GM12801 (cell line): ENCODE measurements around the gene KLF13.

ENCODE experiments used
- TF ChIP-seq, protein P1 (sequence below): IDR thresholded peaks from one replicate; pipeline ENCODE4 v1.5.1; 2011; ENCODE audit warnings: control low read depth; ENCODE audit not compliant: insufficient read length; ENCODE audit errors: extremely low read depth

Gene KLF13

DNA sequence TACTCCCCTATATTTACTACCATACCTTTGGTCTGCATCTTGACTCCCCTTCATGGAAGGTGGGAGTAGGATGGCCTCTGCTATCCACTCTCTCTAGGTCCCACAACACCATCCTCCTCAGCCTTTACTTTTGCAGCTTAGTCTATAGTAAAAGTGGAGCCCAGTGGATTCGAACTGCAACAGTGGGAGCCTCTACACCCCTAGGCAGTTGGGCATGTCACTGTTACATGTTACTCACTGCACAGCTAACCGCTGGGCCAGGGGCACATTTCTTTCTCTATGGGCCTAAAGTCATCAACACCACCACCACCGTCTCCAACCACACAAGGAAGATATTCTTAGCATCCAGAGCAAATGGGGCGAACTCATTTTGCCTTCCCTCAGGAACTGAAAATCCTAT, 62.9 kb downstream of the KLF13 start:
- TF ChIP-seq, protein P1, sequence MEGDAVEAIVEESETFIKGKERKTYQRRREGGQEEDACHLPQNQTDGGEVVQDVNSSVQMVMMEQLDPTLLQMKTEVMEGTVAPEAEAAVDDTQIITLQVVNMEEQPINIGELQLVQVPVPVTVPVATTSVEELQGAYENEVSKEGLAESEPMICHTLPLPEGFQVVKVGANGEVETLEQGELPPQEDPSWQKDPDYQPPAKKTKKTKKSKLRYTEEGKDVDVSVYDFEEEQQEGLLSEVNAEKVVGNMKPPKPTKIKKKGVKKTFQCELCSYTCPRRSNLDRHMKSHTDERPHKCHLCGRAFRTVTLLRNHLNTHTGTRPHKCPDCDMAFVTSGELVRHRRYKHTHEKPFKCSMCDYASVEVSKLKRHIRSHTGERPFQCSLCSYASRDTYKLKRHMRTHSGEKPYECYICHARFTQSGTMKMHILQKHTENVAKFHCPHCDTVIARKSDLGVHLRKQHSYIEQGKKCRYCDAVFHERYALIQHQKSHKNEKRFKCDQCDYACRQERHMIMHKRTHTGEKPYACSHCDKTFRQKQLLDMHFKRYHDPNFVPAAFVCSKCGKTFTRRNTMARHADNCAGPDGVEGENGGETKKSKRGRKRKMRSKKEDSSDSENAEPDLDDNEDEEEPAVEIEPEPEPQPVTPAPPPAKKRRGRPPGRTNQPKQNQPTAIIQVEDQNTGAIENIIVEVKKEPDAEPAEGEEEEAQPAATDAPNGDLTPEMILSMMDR, result no peak

- TF ChIP-seq, protein P1, result no peak
Measured at GRCh38 chr15:31390029-31390428, 63.4 kb downstream of the KLF13 start.

- TF ChIP-seq, protein P1, result no peak
Measured at GRCh38 chr15:31390777-31391486, 64.3 kb downstream of the KLF13 start.

DNA sequence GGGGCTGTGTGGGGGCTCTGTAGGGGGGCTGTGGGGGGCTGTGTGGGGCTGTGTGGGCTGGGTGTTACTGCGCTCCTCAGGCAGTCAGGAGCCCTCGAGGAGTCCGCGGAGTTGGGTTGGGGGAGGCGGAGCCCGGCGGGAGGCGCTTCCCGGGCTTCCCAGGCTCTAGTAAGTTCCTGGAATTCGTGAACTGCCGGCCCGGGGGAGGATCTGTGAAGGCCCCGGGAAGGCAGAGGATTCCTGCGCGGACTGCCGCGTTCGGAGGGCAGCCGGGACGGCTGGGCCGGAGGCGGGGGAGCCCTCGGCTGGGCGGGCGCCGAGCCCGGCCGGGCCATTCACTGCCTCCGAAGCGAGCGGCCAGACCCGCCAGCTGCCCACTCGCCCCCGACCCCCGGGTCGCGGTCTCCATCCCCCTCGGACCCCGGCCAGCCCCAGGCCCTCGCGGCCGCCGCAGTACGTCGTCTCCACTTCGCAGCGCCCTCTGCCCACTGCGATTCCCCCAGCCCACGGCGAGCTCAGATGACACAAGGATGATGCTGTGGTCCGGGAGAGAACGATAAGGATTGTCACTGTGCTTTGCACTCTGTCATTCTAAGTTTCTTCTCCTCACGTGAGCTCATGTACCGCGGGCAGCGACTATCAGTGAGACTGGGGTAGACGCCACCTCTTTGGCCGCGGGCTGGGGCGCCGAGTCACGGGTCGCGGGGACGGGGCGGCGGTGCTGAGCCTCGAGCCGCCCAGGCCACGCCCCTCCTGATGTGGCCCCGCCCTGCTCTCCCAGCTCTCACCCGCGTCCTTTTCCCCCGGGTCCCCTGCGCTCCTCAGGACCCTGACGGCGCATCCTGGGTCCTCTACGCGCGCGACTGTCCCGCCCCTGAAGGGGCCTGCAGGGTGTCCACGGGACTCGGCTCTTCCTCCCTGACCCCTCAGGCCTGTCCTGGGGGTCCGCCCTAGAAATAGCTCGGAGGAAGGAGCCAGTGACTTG, 65.3 kb downstream of the KLF13 start:
- TF ChIP-seq, protein P1, result no peak

DNA sequence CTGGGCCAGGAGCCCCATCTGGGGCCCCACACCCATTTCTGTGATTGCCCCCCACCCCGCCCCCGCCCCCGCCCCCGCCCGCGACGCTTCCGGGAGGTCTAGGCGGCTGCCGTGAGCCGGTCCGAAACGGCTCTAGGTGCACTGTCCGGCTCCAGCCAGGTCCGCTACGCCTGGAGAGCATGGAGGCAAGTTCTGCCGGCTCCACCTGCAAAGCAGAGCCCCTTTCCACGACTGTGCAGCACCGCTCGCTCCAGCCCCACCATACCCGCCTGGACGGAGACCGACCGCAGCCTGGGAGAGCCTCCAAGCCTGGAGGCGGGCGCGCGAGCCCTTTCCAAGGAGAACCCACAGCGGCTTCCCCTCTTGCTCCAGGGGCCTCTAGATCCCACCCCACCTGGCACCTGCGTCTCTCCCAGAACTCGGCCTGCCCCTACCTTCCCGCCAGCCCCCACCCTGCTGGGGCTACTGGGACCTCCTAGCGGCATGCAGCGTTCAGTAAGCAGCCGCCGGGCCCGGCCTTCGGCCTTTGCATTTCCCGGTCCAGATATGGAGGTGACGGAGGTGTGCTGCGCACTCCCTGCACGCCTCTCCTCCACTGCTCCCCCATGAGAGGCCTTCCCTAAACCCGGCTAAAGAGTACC, 66.2 kb downstream of the KLF13 start:
- TF ChIP-seq, protein P1, result no peak

DNA sequence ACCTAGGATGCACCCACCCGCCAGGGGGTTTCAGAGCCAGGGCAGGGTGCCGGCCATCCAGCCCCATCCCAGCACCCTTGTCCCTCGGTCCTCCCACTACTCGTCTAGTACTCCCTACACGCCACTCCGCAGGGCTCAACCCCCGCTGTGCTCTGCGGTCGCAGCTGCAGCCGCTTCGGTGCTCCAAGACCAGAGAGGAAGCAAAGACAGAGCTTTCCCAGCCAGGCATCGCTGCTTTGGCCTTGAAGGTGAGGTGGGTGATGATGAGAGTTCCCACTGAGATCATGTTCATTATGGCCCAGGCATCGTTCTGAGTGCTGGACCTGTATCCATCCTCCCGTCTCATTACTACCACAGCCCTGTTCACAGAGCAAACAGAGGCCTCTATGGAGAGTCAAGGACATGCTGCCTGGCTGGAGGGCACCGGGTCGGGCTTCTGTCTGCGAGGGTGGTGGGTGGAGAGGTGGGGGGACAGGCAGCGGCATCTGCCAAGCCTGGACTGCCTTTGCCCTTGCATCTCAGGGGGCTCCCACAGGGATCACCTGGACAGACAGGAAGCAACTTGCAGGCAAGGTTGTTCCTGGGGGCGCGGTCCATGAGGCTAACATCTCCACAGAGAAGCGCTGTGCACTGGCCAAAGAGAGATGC, 66.9 kb downstream of the KLF13 start:
- TF ChIP-seq, protein P1, result no peak
